ENCODE results near the gene ZMIZ1. TPM values are rescaled to one million over a fixed set of nuclear protein-coding genes. Genes with fewer than 3 reads are reported as not detected.
A peak's percentile ranks its signal among the peaks of the same experiment; 100 is the strongest.

The ZMIZ1 gene
- total RNA-seq, 1 experiment from 2014 or later, result 42.3 TPM

DNA sequence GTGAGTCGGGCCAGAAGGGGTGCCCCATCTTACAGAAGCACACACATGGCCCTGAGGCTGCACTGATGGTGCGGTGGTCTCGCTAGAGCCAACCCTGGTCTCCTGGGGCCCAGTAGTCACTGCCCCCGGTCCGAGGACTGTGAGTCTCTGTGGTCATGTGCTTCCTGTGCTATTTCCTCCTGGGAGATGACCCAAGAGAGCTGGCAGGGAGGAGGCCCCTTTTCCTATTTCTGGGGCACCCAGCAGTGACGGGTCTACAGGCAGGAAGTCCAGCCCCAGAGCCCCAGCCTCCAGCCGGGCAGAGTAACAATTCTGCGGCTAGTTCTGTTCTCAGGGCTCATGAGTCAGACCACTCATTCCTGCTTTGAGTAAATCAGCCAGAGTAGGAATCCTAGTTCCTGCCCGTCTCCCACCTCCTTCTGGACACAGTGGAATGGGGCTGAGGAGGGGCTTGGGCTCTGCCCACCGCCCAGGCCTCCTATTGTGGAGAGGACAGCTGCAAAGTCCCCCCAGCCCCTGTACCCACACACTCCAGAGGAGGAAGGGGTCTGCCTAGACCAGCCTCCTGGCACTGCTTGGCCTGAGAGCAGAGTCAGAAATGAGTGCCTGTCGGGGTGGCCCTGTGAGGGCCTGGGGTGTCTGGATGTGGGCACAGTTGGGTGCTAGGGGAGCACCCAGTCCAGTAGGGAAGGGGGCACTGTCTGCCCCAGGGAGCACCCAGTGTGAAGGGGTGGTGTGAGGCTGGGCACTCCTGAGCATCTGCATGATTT, 198.0 kb downstream of the ZMIZ1 start:
- Mint-ChIP-seq H3K27me3 (ENCODE audit: insufficient read depth, unreplicated experiment) (no peaks in the 10 kb centered on the region), H3K4me3 (ENCODE audit: unreplicated experiment) (no peak overlapping the region), H3K27ac (ENCODE audit: unreplicated experiment) (no peak overlapping the region), H3K9me3 (ENCODE audit: unreplicated experiment) (no peaks in the 10 kb centered on the region), H3K36me3 (ENCODE audit: insufficient read depth, unreplicated experiment) (peaks cover 21% of the 10 kb centered on the region), H3K4me1 (ENCODE audit: low read depth, unreplicated experiment) (no peaks in the 10 kb centered on the region)
- H3K9me3 ChIP-seq, result no peaks in the 10 kb centered on the region
- H3K4me3 ChIP-seq (ENCODE audit: low read depth, low read length), result no peak overlapping the region
- ChIA-PET CTCF (no interaction called here), POLR2A (no interaction called here)
- no TSS peak for BruUV-seq (replicated peaks)
- TF ChIP-seq, protein P1, sequence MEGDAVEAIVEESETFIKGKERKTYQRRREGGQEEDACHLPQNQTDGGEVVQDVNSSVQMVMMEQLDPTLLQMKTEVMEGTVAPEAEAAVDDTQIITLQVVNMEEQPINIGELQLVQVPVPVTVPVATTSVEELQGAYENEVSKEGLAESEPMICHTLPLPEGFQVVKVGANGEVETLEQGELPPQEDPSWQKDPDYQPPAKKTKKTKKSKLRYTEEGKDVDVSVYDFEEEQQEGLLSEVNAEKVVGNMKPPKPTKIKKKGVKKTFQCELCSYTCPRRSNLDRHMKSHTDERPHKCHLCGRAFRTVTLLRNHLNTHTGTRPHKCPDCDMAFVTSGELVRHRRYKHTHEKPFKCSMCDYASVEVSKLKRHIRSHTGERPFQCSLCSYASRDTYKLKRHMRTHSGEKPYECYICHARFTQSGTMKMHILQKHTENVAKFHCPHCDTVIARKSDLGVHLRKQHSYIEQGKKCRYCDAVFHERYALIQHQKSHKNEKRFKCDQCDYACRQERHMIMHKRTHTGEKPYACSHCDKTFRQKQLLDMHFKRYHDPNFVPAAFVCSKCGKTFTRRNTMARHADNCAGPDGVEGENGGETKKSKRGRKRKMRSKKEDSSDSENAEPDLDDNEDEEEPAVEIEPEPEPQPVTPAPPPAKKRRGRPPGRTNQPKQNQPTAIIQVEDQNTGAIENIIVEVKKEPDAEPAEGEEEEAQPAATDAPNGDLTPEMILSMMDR (IDR thresholded peaks at IDR 0.05; ENCODE audit: insufficient read depth in 1 of 2, low read depth in 1 of 2, low read length in 1 of 2, severe bottlenecking in 1 of 2, unreplicated experiment in 1 of 2), result no peak
- H3K36me3 ChIP-seq (ENCODE audit: control insufficient read depth, insufficient read depth, low read length), result peaks cover 2% of the 10 kb centered on the region
- intact Hi-C loops (cut with micrococcal nuclease; ENCODE audit: unreplicated experiment), result no loop called here
- no peaks in the 10 kb centered on the region for H3K27me3 ChIP-seq (replicated peaks; ENCODE audit: control insufficient read depth, insufficient read depth, low read length)
- H3K4me1 ChIP-seq, result peaks cover 8% of the 10 kb centered on the region
- no peak for DNase-seq

DNA sequence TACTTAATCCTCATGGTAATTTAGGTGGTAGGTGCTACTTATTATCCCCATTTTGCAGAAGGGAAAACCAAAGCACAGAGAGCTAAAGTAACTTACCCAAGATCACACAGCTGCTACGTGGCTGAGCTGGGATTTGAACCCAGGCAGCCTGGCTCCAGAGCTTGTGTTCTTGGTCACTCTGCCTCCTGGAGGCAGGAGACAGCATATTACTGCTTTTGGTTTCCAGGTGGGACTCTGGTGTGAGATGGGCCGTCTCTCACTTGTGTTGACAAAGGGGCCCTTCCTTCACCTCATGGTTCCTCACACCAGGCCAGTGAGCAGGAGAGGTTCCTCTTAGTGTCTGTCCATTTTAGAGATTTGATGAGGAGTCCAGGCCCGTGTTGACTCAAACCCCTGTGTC, 198.7 kb downstream of the ZMIZ1 start:
- Histone ChIP-seq H3K4me3 (ENCODE audit: low read depth, low read length) (no peak overlapping the region), H3K4me1 (peaks cover 5% of the 10 kb centered on the region; the same call in 1 of the 2 replicates), H3K27me3 (replicated peaks; ENCODE audit: control insufficient read depth, insufficient read depth, low read length) (no peaks in the 10 kb centered on the region), H3K9me3 (no peaks in the 10 kb centered on the region), H3K36me3 (ENCODE audit: control insufficient read depth, insufficient read depth, low read length) (peaks cover 2% of the 10 kb centered on the region)
- no peak for DNase-seq
- TF ChIP-seq, protein P1 (IDR thresholded peaks at IDR 0.05; ENCODE audit: insufficient read depth in 1 of 2, low read depth in 1 of 2, low read length in 1 of 2, severe bottlenecking in 1 of 2, unreplicated experiment in 1 of 2), result no peak
- Mint-ChIP-seq H3K36me3 (ENCODE audit: insufficient read depth, unreplicated experiment) (peaks cover 21% of the 10 kb centered on the region), H3K27ac (ENCODE audit: unreplicated experiment) (no peak overlapping the region), H3K4me3 (ENCODE audit: unreplicated experiment) (no peak overlapping the region), H3K9me3 (ENCODE audit: unreplicated experiment) (no peaks in the 10 kb centered on the region), H3K27me3 (ENCODE audit: insufficient read depth, unreplicated experiment) (no peaks in the 10 kb centered on the region), H3K4me1 (ENCODE audit: low read depth, unreplicated experiment) (peaks cover 3% of the 10 kb centered on the region)
- ChIA-PET POLR2A (no interaction called here), CTCF (no interaction called here)
- no TSS peak for BruUV-seq (replicated peaks)
- intact Hi-C loops (cut with micrococcal nuclease; ENCODE audit: unreplicated experiment), result no loop called here

DNA sequence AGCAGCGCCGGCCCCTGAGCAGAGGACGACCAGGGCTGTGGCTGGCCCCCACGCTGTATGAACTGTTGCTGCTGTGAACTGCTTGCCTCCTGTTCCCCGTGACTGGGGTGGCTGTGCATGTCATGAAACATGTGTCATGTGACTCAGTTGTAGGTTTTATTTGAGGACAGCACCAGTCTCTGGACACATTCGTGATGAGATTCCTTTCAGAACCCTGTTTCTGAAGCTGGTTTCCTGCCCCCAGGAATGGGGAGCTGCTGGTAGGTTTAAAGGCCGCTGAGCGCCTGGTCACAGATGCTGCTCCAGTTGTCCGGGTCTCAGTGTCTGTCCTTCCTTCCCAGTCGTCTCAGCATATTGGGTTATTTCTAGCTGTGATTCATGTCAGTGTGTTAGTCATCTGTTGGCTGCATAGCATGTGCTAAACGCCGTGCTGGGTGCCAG, 199.4 kb downstream of the ZMIZ1 start:
- no peaks in the 10 kb centered on the region for H3K27me3 ChIP-seq (replicated peaks; ENCODE audit: control insufficient read depth, insufficient read depth, low read length)
- BruUV-seq (replicated peaks), result no TSS peak
- no peak for DNase-seq
- no peak overlapping the region for H3K4me3 ChIP-seq (ENCODE audit: low read depth, low read length)
- no peak overlapping the region for H3K4me3 Mint-ChIP-seq (ENCODE audit: unreplicated experiment)
- peaks cover 2% of the 10 kb centered on the region for H3K36me3 ChIP-seq (ENCODE audit: control insufficient read depth, insufficient read depth, low read length)
- TF ChIP-seq, protein P1 (IDR thresholded peaks at IDR 0.05; ENCODE audit: insufficient read depth in 1 of 2, low read depth in 1 of 2, low read length in 1 of 2, severe bottlenecking in 1 of 2, unreplicated experiment in 1 of 2), result no peak
- POLR2A ChIA-PET, result no interaction called here
- H3K4me1 Mint-ChIP-seq (ENCODE audit: low read depth, unreplicated experiment), result peaks cover 5% of the 10 kb centered on the region
- peaks cover 5% of the 10 kb centered on the region; the same call in 1 of the 2 replicates for H3K4me1 ChIP-seq
- peak overlapping the region; percentile 72 for H3K27ac Mint-ChIP-seq (ENCODE audit: unreplicated experiment)
- H3K9me3 ChIP-seq, result no peaks in the 10 kb centered on the region
- H3K9me3 Mint-ChIP-seq (ENCODE audit: unreplicated experiment), result no peaks in the 10 kb centered on the region
- CTCF ChIA-PET, result no interaction called here
- peaks cover 18% of the 10 kb centered on the region for H3K36me3 Mint-ChIP-seq (ENCODE audit: insufficient read depth, unreplicated experiment)
- intact Hi-C loops (cut with micrococcal nuclease; ENCODE audit: unreplicated experiment), result no loop called here
- no peaks in the 10 kb centered on the region for H3K27me3 Mint-ChIP-seq (ENCODE audit: insufficient read depth, unreplicated experiment)

Data from Caco-2 (cell line).